Muscle of leg (tissue), 11 donors: ENCODE results near the gene RPL23. TPM values are rescaled to one million over a fixed set of nuclear protein-coding genes. Genes with fewer than 3 reads are reported as not detected.
A peak's percentile ranks its signal among the peaks of the same experiment; 100 is the strongest.

Source experiments
- DNase-seq: peaks from one replicate; pipeline ENCODE4 v3.0.0; 2013
- H3K27ac ChIP-seq: one replicate; pipeline ENCODE4 v1.5.1; 2013; ENCODE audit warnings: mild to moderate bottlenecking, low read length, control low read depth
- H3K27me3 ChIP-seq: one replicate; pipeline ENCODE4 v1.6.1; 2013; ENCODE audit warnings: low read length; ENCODE audit not compliant: control insufficient read depth, insufficient read depth
- H3K36me3 ChIP-seq: one replicate; pipeline ENCODE4 v1.6.1; 2013; ENCODE audit warnings: low read length; ENCODE audit not compliant: control insufficient read depth, insufficient read depth
- H3K4me1 ChIP-seq: one replicate; pipeline ENCODE4 v1.6.1; 2013; ENCODE audit warnings: low read length; ENCODE audit not compliant: control insufficient read depth, insufficient read depth
- H3K4me3 ChIP-seq: one replicate; pipeline ENCODE4 v1.5.1; 2013; ENCODE audit warnings: low read length, control low read depth
- H3K9me3 ChIP-seq: replicated peaks from 2 replicates; pipeline ENCODE4 v1.6.1; 2013; ENCODE audit warnings: low read depth, low read length; ENCODE audit not compliant: control insufficient read depth
- WGBS: methylation state at CpG from one replicate; pipeline ENCODE4 v1.1.5; 2013; ENCODE audit warnings: missing lambda C conversion rate; ENCODE audit not compliant: insufficient coverage; 5-methylcytosine and 5-hydroxymethylcytosine counted together
- polyA plus RNA-seq, 8 donors: library from polyadenylated mRNA; unstranded; fragments of 120-200 nt; gene quantifications; one replicate each; pipeline versions ENCODE4 v1.2.1 to v1.2.3, GENCODE V29; 2013; ENCODE audit warnings: inconsistent platforms in 1 of 8, low replicate concordance in 1 of 8; ENCODE audit not compliant: insufficient read length in 8 of 8, insufficient read depth in 1 of 8
- total RNA-seq: library from RNA; stranded (reverse); fragments of 120-200 nt; gene quantifications from one replicate; pipeline ENCODE4 v1.2.4, GENCODE V29; 2013

The RPL23 gene
- total and polyA plus RNA-seq, 9 donors = 2,460 to 3,946 (median 2,840) TPM

DNA sequence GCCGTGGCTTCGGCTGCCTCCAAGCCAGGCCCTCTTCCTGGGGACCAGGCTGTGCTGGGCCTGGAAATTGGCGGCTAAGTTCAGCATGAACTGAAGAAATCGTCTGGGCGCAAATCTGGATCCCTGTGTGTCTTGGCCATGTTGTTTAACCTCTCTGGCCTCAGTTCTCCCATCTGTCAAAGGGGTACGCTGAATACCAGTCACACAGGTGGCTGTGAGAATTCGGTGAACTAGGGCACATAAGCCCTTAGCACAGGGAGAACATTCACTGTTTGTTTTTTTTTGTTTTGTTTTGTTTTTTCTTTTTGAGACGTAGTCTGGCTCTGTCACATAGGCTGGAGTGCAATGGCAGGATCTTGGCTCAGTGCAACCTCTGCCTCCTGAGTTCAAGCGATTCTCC, 35.3 kb upstream of the RPL23 start:
- no peaks in the 10 kb centered on the region for H3K9me3 ChIP-seq
- no peak for DNase-seq
- 85% methylated on average over 9 of the region's 9 CpGs for WGBS
- H3K4me3 ChIP-seq = no peak overlapping the region
- no peaks in the 10 kb centered on the region for H3K27me3 ChIP-seq
- H3K36me3 ChIP-seq = peaks cover 75% of the 10 kb centered on the region
- H3K4me1 ChIP-seq = peaks cover 47% of the 10 kb centered on the region
- no peak overlapping the region for H3K27ac ChIP-seq

DNA sequence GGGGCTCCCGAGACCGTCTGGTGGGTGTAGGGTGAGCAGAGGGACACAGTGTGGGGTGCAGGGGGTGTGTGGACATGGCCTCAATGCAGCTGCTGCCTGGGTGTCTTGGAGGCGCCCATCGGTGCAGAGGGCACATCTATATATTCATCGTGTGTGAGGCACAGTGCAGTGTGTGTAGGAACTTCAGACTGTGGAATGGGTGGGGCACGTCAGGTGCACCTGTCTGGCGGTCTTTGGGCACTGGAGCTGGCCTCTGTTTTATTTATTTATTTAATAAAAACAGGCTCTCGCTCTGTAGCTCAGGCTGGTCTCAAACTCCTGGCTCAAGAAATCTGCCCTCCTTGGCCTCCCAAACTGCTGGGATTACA, 33.1 kb upstream of the RPL23 start:
- no peak for DNase-seq
- Histone ChIP-seq H3K9me3 (no peaks in the 10 kb centered on the region), H3K27me3 (no peaks in the 10 kb centered on the region), H3K4me1 (peaks cover 58% of the 10 kb centered on the region), H3K36me3 (peaks cover 72% of the 10 kb centered on the region), H3K4me3 (no peak overlapping the region), H3K27ac (no peak overlapping the region)
- WGBS = 28% methylated on average over 2 of the region's 8 CpGs

DNA sequence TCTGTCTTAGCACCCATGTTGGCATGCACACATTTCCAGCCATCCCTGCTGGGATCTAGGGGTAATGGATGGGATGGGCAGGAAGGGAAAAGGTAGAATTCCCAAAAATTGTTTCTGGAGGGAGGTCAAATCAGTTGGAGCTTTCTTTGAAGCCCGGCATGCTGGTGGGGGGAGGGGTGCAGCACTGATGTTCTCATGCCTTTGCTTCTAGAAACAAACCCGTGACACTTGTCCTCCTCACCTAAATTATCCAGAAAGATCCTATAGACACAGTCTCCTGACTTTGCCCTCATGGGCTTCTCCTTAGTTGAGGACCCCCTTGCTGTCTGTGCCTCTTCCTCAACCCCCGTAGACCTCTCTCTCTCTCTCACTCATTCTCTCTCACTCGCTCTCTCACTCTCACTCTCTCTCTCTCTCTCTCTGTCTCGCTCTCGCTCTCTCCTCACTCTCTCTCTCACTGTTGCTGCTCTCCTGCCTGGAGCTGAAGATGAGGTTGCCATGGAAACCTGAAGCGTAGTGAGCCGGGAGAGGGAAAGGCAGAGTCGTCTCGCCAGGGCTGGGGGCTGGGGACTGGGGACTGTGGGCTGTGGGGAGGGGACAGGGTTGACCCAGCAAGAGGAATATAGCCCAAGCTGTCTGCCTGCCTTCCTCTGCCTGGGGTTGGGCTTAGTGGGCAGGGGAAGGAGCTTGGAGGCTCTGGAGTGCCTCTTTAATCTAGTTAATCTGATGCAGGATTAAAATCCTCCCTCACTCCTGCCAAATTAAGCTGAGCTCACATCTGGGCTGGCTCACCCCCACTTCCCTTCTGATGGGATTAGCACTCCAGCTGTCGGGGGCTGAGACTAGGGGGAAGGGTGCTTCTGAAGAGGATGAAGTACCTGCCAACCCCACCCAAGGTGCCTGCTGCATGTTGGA, 32.5 kb upstream of the RPL23 start:
- WGBS = 19% methylated on average over 7 of the region's 11 CpGs
- Histone ChIP-seq H3K36me3 (peaks cover 73% of the 10 kb centered on the region), H3K27ac (no peak overlapping the region), H3K27me3 (no peaks in the 10 kb centered on the region), H3K9me3 (no peaks in the 10 kb centered on the region), H3K4me3 (no peak overlapping the region), H3K4me1 (peaks cover 65% of the 10 kb centered on the region)
- DNase-seq = peak; percentile 78

DNA sequence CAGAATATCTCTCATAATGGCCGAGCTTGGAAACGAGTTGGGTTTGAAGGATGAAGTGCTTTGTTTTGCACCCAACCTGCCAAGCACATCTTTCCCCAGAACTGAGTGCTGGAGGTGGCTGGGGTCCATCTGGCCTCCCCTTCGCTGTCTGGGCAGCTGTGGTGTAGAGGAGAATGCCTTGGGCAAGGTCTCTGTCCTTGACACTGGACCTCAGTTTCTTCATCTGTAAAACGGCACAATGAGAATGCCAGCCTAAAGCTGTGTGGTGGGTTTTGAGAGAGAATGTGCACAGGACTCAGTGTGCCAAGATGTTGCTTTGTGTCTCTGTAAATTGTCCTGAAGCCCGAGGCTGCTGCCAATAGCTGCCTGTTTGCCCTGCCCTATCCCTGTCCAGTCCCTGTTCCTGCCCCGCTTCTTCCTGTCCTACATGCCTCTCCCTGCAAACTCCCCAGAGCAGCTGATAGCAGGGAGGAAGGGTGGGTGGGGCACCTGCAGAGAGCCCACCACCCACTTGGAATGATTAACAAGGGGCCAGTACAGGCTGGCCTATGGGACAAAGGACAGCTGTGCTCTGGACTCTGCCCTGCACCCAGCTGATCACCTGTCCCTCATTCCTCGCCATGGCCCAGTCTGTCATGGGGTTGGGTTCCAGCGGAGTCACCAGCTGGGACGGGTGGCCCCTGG, 31.7 kb upstream of the RPL23 start:
- Histone ChIP-seq H3K36me3 (peaks cover 73% of the 10 kb centered on the region), H3K27me3 (no peaks in the 10 kb centered on the region), H3K27ac (no peak overlapping the region), H3K4me3 (no peak overlapping the region), H3K9me3 (no peaks in the 10 kb centered on the region), H3K4me1 (peaks cover 73% of the 10 kb centered on the region)
- 91% methylated on average over 4 of the region's 9 CpGs for WGBS
- DNase-seq = no peak

DNA sequence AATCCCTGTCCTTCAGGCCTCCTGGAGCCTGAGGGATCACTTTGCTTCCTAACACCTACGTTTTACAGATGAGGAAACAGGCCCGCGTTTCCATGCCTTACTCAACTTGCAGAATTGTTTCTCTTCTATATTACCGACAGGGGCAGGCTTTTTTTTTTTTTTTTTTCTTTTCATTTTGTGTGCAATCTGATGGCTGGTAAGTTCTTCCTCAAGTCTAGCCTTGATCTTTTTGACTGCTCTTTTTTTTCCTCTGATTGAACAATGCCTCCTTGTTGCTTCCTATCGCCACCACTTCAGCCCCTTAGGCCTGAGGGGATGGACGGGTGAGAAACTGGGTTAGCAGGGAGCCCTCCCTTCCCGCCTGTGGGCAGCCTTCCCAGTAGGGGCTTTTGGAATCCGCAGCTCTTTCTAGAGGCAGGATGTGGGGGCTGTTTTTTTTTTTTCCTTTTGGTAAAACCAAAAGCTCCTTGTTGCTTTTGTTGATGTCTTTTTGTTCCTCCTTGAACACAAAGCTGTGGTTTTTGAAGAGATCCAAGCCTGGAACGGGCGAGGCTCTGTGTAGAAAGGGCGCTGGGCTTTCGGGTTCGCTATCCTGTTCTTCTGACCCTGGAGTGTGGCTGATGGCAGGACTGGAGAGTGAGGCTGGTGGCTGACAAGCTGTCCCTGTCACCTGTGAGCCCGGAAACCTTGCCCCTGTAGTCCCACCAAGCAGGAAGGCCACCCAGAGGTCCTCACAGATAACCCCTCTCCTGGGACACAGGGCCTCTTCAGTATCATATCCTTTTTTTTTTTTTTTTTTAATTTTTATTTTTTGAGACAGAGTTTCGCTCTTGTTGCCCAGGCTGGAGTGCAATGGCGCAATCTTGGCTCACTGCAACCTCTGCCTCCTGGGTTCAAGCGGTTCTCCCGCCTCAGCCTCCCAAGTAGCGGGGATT, 30.3 kb upstream of the RPL23 start:
- no peaks in the 10 kb centered on the region for H3K27me3 ChIP-seq
- H3K36me3 ChIP-seq = peaks cover 67% of the 10 kb centered on the region
- peaks cover 86% of the 10 kb centered on the region for H3K4me1 ChIP-seq
- DNase-seq = peak; percentile 44
- H3K27ac ChIP-seq = peak overlapping the region; percentile 63
- no peaks in the 10 kb centered on the region for H3K9me3 ChIP-seq
- WGBS = 59% methylated on average over 4 of the region's 19 CpGs
- H3K4me3 ChIP-seq = no peak overlapping the region

DNA sequence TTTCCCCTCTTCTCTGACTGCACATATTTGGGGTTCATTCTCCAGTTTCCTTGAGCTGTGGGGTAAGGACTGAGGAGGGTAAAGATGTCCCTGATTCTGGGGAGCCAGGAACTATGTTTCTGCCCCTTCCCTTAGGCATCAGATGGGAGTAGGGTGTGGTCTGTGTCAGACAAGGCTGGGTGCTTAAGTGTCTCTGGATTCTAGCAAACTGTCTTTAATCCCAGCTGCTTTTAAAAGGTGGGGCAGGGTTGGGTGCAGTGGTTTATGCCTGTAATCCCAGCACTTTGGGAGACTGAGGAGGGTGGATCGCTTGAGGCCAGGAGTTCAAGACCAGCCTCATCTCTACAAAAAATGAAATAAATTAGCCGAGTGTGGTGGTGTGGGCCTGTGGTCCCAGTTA, 29.3 kb upstream of the RPL23 start:
- H3K4me3 ChIP-seq = no peak overlapping the region
- H3K27me3 ChIP-seq = no peaks in the 10 kb centered on the region
- no peak for DNase-seq
- H3K36me3 ChIP-seq = peaks cover 69% of the 10 kb centered on the region
- peaks cover 89% of the 10 kb centered on the region for H3K4me1 ChIP-seq
- WGBS = no CpG with 5 or more reads among the region's 2 CpGs
- H3K9me3 ChIP-seq = no peaks in the 10 kb centered on the region
- no peak overlapping the region for H3K27ac ChIP-seq

DNA sequence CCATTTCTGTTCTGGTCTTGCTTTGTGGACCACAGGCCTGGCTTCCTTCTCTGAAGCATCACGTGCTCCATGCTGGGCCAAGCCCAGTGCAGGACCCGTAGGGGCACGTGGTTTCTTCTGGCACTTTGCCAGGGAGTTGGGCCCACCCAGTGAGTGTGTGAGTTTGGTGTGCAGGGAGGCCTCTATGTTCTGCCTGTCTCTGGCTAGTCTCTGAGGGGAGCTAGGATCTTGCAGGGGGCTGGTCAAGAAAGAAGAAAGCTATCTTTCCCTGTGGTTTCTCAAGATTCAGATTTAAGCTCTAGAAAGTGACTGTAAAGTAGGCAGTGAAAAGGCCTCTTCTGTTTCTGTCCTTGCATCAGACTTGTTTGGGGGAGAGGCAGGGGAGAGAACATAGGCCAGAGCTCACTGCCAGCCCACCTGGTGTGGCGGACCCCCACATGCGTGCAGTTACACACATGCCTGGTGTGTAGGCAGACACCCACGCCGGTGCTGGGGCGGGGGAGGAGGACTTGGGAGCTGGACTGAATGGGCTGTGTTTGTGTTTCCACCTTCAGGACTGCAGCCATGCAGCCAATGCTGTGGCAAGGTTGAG, 28.2 kb upstream of the RPL23 start:
- WGBS = 17% methylated on average over 7 of the region's 8 CpGs
- H3K36me3 ChIP-seq = peaks cover 71% of the 10 kb centered on the region
- DNase-seq = peak; percentile 88

DNA sequence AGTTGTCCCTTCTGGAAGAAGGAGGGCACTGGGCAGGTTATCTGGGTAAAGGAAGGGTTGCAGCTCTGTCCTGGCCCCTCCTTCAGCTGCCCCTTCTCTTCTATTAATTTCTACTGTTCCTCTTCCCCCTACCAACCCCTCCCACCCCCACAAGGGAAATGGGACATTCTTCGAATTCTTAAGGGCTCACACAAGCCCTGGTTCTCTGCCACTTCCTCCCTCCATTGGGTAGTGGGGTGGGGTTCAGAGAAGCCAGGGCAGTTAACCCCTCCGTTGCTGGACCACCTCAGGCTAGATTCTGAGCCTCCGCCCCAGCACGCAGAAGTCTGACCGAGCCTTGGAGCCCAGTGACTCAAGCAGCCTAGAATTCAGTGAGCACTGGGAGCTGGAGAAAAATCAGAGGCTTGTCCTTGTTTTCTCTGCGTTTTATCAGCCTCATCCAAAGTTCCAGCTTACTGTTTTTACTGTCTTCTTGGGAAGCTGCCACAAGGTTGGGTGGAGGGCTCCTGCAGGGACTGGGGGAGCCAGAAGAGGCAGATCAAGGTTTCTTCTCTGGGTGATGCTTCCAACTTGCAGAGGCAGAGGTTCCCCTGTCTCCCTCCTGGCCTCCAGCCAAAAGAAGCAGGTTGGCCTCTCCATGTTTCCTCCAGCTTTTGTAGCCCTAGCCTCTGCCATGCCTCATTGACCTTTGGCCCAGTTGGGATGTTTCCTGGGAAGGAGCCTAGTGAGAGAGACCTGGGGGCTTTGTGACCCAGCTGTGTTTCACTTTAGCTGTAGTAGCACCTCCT, 26.6 kb upstream of the RPL23 start:
- peak overlapping the region; percentile 62 for H3K27ac ChIP-seq
- H3K4me1 ChIP-seq = peaks cover 80% of the 10 kb centered on the region
- H3K27me3 ChIP-seq = no peaks in the 10 kb centered on the region
- H3K4me3 ChIP-seq = no peak overlapping the region
- H3K9me3 ChIP-seq = no peaks in the 10 kb centered on the region
- 10% methylated on average over 2 of the region's 6 CpGs for WGBS
- DNase-seq = peak; percentile 94
- H3K36me3 ChIP-seq = peaks cover 63% of the 10 kb centered on the region

More for the DNA sequence above, 28.2 kb upstream of the RPL23 start:
- Histone ChIP-seq H3K9me3 (no peaks in the 10 kb centered on the region), H3K27ac (no peak overlapping the region), H3K4me1 (peaks cover 88% of the 10 kb centered on the region), H3K27me3 (no peaks in the 10 kb centered on the region), H3K4me3 (no peak overlapping the region)
